Aorta (tissue), 5 donors: Measurements from ENCODE around the gene SCLY. TPM values are rescaled to one million over a fixed set of nuclear protein-coding genes. Genes with fewer than 3 reads are reported as not detected.

Experiments
- ATAC-seq: fragments of 200-7000 bp; cut with Tn5 transposase; one replicate; pipeline ENCODE4 v1.9.1; 2022; ENCODE audit warnings: moderate library complexity; ENCODE audit not compliant: low FRiP score
- DNase-seq, 2 donors: peaks; one replicate each; pipeline ENCODE4 v3.0.0-alpha.2; 2020
- H3K27ac ChIP-seq, 2 donors: one replicate each; pipeline ENCODE4 v1.5.1; 2013; ENCODE audit warnings: low read length in 2 of 2, mild to moderate bottlenecking in 2 of 2, moderate library complexity in 2 of 2, control low read depth in 1 of 2, inconsistent platforms in 1 of 2, low read depth in 1 of 2
- H3K27me3 ChIP-seq, 2 donors: one replicate each; pipeline ENCODE4 v1.6.1; 2013; ENCODE audit warnings: control low read depth in 1 of 2, low read length in 1 of 2, mild to moderate bottlenecking in 1 of 2, moderate library complexity in 1 of 2; ENCODE audit not compliant: insufficient read depth in 2 of 2, control insufficient read depth in 1 of 2
- H3K36me3 ChIP-seq, 2 donors: one replicate each; pipeline ENCODE4 v1.6.1; 2013; ENCODE audit warnings: control low read depth in 1 of 2, low read length in 1 of 2, mild to moderate bottlenecking in 1 of 2; ENCODE audit not compliant: insufficient read depth in 2 of 2, control insufficient read depth in 1 of 2
- H3K4me1 ChIP-seq, 2 donors: one replicate each; pipeline ENCODE4 v1.6.1; 2013; ENCODE audit warnings: low read length in 2 of 2, control low read depth in 1 of 2, mild to moderate bottlenecking in 1 of 2, moderate library complexity in 1 of 2; ENCODE audit not compliant: insufficient read depth in 2 of 2, control insufficient read depth in 1 of 2
- H3K4me3 ChIP-seq, 2 donors: one replicate each; pipeline ENCODE4 v1.5.1; 2013; ENCODE audit warnings: low read length in 2 of 2, control low read depth in 1 of 2, mild to moderate bottlenecking in 1 of 2
- H3K9me3 ChIP-seq: one replicate; pipeline ENCODE4 v1.6.1; 2013; ENCODE audit warnings: mild to moderate bottlenecking, low read length; ENCODE audit not compliant: control insufficient read depth
- WGBS, 2 donors: extraction: QIAGEN DNeasy Blood & Tissue Kit; methylation state at CpG; one replicate each; pipeline ENCODE4 v1.1.7; 2013; 5-methylcytosine and 5-hydroxymethylcytosine counted together
- intact Hi-C, 2 donors: fragments of 100-400 bp; cut with DNase I; formaldehyde crosslinking; loops; one replicate each; pipeline versions ENCODE4 v1.14.2 to v1.15.0; 2022
- polyA plus RNA-seq, 2 donors: library from polyadenylated mRNA; stranded (reverse); fragments of 200-250 nt; gene quantifications; one replicate each; pipeline ENCODE4 v1.2.3, GENCODE V29; 2013
- total RNA-seq, 2 donors: library from RNA; stranded (reverse); fragmentation: NEBNext Ultra II Directional; extraction: Animal tissue kit (Norgen Biotek cat#: 25700); gene quantifications; one replicate each; pipeline ENCODE4 v1.2.1, GENCODE V29; 2021
- donor health status: healthy with polysubstance abuse.
- donor health status: Bipolar disorder and iron deficiency.
- donor health status: DM: no; HTN: no; CAD: no.
- donor health status: DM: no; HTN: no; CAD: no.
- donor health status: DM: yes; HTN: yes; CAD: no.

SCLY gene
- total and polyA plus RNA-seq, 4 donors, result 6.3 to 15.4 (median 12.6) TPM

DNA sequence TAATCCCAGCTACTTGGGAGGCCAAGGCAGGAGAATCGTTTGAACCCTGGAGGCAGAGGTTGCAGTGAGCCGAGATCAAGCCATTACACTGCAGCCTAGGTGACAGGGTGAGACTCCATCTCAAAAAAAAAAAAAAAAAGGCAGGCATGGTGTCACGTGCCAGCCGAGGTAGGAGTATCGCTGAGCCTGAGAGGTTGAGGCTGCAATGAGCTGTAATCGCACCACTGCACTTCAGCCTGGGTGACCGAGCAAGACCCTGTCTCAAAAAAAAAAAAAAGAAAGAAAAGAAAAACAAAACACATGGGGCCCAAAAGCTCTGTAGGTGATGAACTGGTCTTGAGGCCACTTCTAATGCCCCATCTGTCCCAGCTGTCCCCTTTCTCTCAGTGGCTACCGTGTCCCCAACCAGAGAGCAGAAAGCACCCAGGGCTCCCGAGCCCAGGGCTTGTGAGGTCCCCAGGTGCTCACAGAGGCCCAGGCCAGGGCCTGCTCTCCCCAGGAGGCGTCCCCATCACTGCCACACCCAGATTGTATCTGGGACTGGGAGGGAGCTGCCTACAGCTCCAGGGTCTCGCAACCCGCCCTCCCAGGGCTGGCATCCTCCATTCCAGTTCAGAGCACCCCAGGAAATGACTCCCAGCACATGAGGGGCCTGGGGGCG is 86.2 kb downstream of the SCLY start:
- no peaks in the 10 kb centered on the region for H3K9me3 ChIP-seq
- no peaks in the 10 kb centered on the region for H3K27me3 ChIP-seq
- intact Hi-C loops, result loop anchor here in 1 of 2 donors (10.0 kb wide), 1 partner anchor 292 kb away; the partner anchor contains the start of gene RAMP1
- no peaks in the 10 kb centered on the region for H3K36me3 ChIP-seq
- no peak overlapping the region for H3K27ac ChIP-seq
- no peak for DNase-seq
- no peak overlapping the region for H3K4me3 ChIP-seq
- 86 to 88% methylated on average over 13 of the region's 13 CpGs for WGBS, 2 donors
- no peaks in the 10 kb centered on the region for H3K4me1 ChIP-seq
- no peak for ATAC-seq

DNA sequence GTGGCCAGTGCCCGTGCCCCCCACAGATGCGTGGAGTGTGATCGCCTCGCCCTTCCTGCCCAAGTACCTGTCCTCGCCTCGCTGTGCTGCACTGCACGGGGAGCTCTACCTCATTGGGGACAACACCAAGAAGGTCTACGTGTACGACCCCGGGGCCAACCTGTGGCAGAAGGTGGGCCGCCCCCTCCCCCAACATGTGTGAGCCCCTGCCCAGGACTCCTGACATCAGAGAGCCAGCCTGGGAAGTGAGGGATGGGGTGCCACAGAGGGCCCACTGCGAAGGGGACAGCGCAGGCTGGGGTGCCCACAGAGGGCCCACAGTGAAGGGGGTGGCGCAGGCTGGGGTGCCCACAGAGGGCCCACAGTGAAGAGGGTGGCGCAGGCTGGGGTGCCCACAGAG is 88.2 kb downstream of the SCLY start:
- no peaks in the 10 kb centered on the region for H3K36me3 ChIP-seq
- H3K27ac ChIP-seq, result no peak overlapping the region
- H3K27me3 ChIP-seq, result no peaks in the 10 kb centered on the region
- WGBS, 2 donors, result 92 to 95% methylated on average over 14 to 15 of the region's 15 CpGs
- no peaks in the 10 kb centered on the region for H3K9me3 ChIP-seq
- H3K4me3 ChIP-seq, result no peak overlapping the region
- intact Hi-C loops, result loop anchor here in 1 of 2 donors (10.0 kb wide), 1 partner anchor 294 kb away; the partner anchor contains the start of gene RAMP1
- ATAC-seq, result no peak
- DNase-seq, result no peak
- H3K4me1 ChIP-seq, result no peaks in the 10 kb centered on the region

Other genes starting within 250 kb of the SCLY start
- gene RAMP1, start 201.4 kb upstream of the SCLY start, total RNA-seq, result 100 to 1,000 TPM; 109 to 230 TPM
- gene RAMP1, start 201.4 kb upstream of the SCLY start, polyA plus RNA-seq, result 100 to 1,000 TPM; 328 to 423 TPM
- 10 to 100 TPM; 42.5 to 44.7 TPM for gene UBE2F, start 94.0 kb upstream of the SCLY start, total RNA-seq
- 10 to 100 TPM; 40.0 to 53.3 TPM for gene UBE2F, start 94.0 kb upstream of the SCLY start, polyA plus RNA-seq
- gene ESPNL, start 39.3 kb downstream of the SCLY start, total RNA-seq, result not detected
- under 1 TPM in 1 of 2 donors, not detected in 1; 0.20 TPM for gene ESPNL, start 39.3 kb downstream of the SCLY start, polyA plus RNA-seq
- gene KLHL30, start 77.7 kb downstream of the SCLY start, total RNA-seq, result 1 to 10 TPM; 8.8 to 9.0 TPM
- gene KLHL30, start 77.7 kb downstream of the SCLY start, polyA plus RNA-seq, result 1 to 10 TPM; 3.5 to 4.6 TPM
- 1 to 10 TPM in 1 of 2 donors, under 1 TPM in 1; 0.96 to 2.5 TPM for gene ERFE, start 98.0 kb downstream of the SCLY start, total RNA-seq
- 1 to 10 TPM in 1 of 2 donors, not detected in 1; 2.8 TPM for gene ERFE, start 98.0 kb downstream of the SCLY start, polyA plus RNA-seq
- gene ILKAP, start 142.7 kb downstream of the SCLY start, total RNA-seq, result 10 to 100 TPM; 48.4 to 50.7 TPM
- gene ILKAP, start 142.7 kb downstream of the SCLY start, polyA plus RNA-seq, result 100 to 1,000 TPM in 1 of 2 donors, 10 to 100 TPM in 1; 19.4 to 149 TPM
- 1 to 10 TPM; 3.3 to 5.2 TPM for gene HES6, start 179.0 kb downstream of the SCLY start, total RNA-seq
- gene HES6, start 179.0 kb downstream of the SCLY start, polyA plus RNA-seq, result 1 to 10 TPM; 3.3 to 9.4 TPM
- gene PER2, start 227.6 kb downstream of the SCLY start, total RNA-seq, result 10 to 100 TPM; 22.0 to 25.1 TPM
- 1 to 10 TPM; 2.0 to 6.1 TPM for gene PER2, start 227.6 kb downstream of the SCLY start, polyA plus RNA-seq